Rectal smooth muscle tissue (tissue), 1 donor: ENCODE data around the gene DLGAP1.

ENCODE experiments used
- H3K27ac ChIP-seq: one replicate; pipeline ENCODE4 v1.7.0; 2013; ENCODE audit warnings: low read depth, low read length, inconsistent platforms
- H3K27me3 ChIP-seq: one replicate; pipeline ENCODE4 v1.7.0; 2013; ENCODE audit warnings: low read length; ENCODE audit not compliant: control insufficient read depth, insufficient read depth
- H3K36me3 ChIP-seq: one replicate; pipeline ENCODE4 v1.7.0; 2013; ENCODE audit warnings: low read length; ENCODE audit not compliant: control insufficient read depth, insufficient read depth
- H3K4me1 ChIP-seq: one replicate; pipeline ENCODE4 v1.7.0; 2013; ENCODE audit warnings: low read length; ENCODE audit not compliant: control insufficient read depth, insufficient read depth
- H3K4me3 ChIP-seq: one replicate; pipeline ENCODE4 v1.7.0; 2013; ENCODE audit warnings: low read length
- H3K9ac ChIP-seq: one replicate; pipeline ENCODE4 v1.7.0; 2013; ENCODE audit warnings: low read length

Gene DLGAP1

DNA sequence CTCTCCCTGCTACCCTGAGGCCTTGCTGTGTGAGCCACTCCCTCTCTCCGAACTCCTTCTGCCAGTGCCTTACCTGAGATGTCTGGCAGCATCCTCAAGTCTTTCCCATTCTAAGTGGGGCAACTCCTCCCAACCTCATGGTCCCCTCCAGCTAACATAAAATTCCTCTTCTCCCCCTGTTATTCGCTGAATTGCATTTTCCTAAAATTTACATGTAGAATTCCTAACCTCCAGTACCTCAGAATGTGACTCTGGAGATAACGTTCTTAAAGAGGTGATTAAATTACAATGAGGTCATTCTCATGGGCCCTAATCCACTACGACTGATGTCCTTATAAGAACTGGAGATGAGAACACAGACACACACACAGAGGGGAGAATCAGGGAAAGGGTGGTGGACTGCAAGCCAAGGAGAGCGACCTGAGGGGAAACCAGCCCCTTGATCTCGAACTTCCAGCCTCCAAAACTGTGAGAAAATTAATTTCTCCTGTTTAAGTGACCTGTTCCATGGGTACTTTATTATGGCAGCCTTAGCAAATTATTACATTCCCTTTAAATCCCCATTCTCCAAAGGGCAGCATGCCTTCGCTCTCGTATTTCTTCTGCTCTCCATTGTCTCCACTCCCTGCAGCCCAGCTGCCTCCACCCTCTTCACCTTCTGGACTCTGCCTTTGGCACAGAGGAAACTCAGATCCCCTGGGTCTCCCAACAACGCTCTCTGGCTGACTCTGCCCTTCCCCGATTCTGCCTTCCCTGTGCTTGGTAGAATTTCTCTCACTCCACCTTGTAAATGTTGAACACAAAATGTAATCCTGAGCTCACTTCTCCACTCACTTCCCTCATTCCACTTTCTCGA lies 934.6 kb downstream of the DLGAP1 start:
- Histone ChIP-seq H3K4me1 (no peaks in the 10 kb centered on the region), H3K36me3 (no peaks in the 10 kb centered on the region), H3K27ac (no peak overlapping the region), H3K9ac (no peak overlapping the region), H3K27me3 (no peaks in the 10 kb centered on the region), H3K4me3 (no peak overlapping the region)

DNA sequence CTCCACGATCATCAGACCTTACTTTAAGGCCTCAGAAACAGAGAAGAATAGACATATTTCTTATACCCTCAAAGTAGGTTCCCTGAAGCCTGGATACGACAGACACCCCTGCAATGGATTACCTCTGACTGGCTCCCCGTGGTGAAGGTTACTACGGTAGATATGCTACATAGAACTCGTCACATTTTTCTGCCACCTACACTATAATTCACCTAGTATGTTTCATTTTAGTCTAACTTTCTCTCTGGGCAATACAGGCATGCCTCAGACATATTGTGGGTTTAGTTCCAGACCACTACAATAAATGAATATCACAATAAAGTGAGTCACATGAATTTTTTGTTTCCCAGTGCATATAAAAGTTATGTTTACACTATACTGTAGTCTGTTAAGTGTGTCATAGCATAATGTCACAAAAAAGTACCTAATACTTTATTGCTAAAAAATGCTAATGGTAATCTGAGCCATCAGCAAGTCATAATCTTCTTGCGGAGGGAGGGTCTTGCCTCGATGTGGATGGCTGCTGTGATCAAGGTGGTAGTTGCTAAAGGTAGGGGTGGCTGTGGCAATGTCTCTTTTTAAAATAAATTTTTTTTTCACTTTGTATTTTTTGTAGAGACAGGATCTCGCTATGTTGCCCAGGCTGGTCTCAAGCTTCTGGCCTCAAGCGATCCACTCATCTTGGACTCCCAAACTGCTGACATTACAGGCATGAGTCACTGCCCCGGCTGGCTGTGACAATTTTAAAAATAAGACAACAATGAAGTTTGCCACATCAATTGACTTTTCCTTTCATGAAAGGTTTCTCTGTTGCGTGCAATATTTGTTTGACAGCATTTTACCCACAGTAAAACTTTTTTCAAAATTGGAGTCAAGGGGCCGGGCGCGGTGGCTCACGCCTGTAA lies 940.5 kb downstream of the DLGAP1 start:
- Histone ChIP-seq H3K9ac (no peak overlapping the region), H3K4me3 (no peak overlapping the region), H3K27ac (no peak overlapping the region), H3K4me1 (no peaks in the 10 kb centered on the region), H3K36me3 (no peaks in the 10 kb centered on the region), H3K27me3 (no peaks in the 10 kb centered on the region)

DNA sequence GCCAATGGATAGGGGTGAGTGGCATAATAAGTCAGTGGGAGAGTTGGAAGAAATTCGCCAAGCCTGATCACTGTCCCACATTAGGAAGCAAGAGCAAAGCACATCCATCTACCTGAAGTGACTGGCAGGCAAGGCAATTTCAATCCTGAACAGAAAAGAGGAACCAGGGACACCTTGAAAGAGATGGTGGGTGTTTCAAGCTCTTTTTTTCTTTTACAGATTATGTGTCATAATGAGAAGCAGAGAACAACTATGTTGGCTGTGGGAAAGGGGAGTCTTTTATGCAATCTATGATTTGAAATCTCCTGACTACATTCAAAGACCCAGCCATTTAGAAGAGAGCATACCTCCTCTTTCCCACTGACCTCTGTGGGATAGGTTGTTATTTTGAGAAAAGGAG lies 941.6 kb downstream of the DLGAP1 start:
- Histone ChIP-seq H3K4me3 (no peak overlapping the region), H3K9ac (no peak overlapping the region), H3K27me3 (no peaks in the 10 kb centered on the region), H3K36me3 (no peaks in the 10 kb centered on the region), H3K27ac (no peak overlapping the region), H3K4me1 (no peaks in the 10 kb centered on the region)

DNA sequence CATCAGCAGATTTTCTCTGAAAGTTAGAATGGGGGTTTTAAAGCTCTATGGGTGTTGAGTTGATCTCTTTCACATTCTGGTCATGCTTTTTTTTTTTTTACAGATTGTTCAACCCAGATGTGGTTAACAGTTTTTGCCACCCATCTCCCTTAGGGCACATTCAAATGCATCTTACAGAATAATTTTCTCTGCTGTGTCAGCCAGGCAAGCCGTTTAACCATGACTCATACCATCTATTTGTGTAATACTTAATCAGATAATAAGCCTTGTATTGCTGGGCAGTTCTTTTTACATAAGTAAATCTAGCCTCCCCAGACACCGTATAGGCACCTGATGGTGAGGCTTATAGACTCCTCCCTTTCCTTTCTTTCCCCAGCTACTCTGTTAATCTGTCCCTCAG lies 943.1 kb downstream of the DLGAP1 start:
- no peak overlapping the region for H3K4me3 ChIP-seq
- H3K9ac ChIP-seq: no peak overlapping the region
- no peaks in the 10 kb centered on the region for H3K4me1 ChIP-seq
- H3K27me3 ChIP-seq: no peaks in the 10 kb centered on the region
- no peaks in the 10 kb centered on the region for H3K36me3 ChIP-seq
- H3K27ac ChIP-seq: no peak overlapping the region

DNA sequence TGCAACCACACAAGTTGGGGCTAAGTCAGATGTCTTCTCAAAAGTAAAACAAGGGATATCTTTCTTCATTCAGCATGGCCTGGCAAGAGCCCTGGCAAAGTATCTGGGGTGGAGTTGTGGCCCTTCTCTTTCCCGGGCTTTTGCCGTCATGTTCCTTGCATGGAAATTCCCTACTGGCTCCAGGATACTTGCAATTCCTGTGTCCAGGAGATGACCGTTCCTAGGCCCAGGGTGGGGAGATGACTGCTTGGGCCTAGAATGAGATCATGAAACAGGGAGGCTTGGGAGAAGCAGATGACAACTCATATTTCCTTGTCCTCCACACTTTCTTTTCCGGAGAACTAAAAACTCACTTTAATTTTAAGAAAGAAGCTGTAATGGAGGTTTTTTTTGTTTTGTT lies 944.2 kb downstream of the DLGAP1 start:
- H3K4me3 ChIP-seq: no peak overlapping the region
- no peaks in the 10 kb centered on the region for H3K36me3 ChIP-seq
- H3K27ac ChIP-seq: no peak overlapping the region
- H3K9ac ChIP-seq: no peak overlapping the region
- no peaks in the 10 kb centered on the region for H3K27me3 ChIP-seq
- no peaks in the 10 kb centered on the region for H3K4me1 ChIP-seq

DNA sequence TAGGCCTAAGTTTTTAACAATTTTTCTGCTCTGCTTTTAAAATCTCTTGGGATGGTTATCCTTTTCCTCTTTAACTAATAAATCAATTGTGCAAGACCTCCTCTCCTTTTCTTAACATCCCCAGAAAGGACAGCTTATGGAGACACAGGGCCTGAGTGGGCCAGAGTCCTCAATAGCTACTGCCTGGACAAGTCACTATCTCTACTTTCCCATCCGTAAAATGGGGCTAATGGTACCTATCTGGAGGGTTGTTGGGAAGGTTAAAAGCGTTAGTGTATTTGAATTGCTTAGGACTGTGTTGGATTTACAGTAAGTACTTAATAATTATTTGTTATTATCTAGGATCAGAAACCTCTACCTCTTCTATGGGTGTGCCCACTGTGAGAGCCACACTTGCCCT lies 945.1 kb downstream of the DLGAP1 start:
- H3K27ac ChIP-seq: no peak overlapping the region
- H3K4me3 ChIP-seq: no peak overlapping the region
- no peak overlapping the region for H3K9ac ChIP-seq
- no peaks in the 10 kb centered on the region for H3K4me1 ChIP-seq
- no peaks in the 10 kb centered on the region for H3K36me3 ChIP-seq
- no peaks in the 10 kb centered on the region for H3K27me3 ChIP-seq

DNA sequence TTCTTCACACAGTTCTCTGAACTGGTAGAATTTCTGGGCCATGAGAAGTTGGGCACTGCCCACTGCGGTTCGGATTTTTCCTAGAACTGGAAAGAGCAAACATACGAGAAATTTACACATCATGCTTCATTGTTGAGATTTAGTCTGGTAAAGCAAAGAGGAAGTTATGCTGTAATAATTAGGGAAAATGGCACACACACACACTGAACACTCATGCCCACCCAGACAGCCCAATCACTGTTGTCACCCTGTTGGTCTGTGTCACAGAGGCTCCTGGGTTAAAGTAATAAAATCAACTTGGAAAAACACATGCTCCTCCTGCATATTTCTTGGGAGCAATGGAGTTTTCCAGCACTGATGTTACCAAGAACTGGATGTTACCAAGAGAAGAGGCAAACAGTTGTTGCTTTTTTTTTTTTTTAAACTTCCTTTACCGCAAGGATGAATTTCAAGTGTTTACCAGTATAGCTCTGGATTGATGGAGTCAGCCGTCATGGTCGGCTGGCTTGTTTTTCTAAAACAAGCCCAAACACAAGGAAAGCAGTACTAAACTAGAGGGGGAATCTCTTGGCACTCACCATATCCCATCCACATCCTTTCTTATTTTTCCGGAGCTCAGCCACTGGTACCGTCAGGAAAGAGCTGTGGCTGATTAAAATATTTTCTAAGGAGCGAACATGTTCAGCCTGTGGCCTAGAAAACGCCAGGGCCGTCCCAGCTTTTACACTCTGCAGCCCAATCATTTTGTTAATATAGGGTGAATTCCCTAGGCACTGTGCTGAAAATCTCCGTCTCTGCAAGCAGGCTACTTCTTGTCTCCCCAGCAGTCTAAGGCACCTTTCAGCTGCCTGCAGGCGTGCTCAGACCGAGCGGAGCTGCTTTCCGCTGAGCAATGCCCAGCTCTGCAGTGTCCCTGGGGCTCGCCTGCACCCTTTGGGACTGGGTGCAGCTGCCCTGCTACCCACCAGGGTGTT lies 946.2 kb downstream of the DLGAP1 start:
- no peaks in the 10 kb centered on the region for H3K27me3 ChIP-seq
- no peaks in the 10 kb centered on the region for H3K4me1 ChIP-seq
- no peak overlapping the region for H3K4me3 ChIP-seq
- H3K27ac ChIP-seq: no peak overlapping the region
- no peaks in the 10 kb centered on the region for H3K36me3 ChIP-seq
- no peak overlapping the region for H3K9ac ChIP-seq

DNA sequence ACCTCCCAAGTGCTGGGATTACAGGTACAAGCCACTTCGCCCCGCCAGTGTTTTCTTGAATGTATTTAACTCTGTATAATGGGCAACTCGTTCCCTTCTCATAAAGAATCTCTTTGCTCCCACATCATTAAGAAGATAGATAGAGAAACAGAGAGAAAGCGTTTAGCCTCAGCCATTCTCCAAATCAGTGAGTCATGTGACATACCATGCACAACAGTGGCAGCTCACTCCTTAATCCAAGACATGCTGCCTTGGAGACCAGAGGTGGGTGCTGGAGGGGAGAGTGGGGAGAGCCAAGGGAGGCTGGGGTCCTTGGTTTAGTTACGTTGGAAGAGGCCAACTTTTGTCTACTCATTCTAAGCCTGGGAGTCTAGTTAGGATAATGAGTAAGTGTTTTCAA lies 950.5 kb downstream of the DLGAP1 start:
- no peak overlapping the region for H3K27ac ChIP-seq
- H3K27me3 ChIP-seq: no peaks in the 10 kb centered on the region
- no peak overlapping the region for H3K9ac ChIP-seq
- no peak overlapping the region for H3K4me3 ChIP-seq
- H3K4me1 ChIP-seq: no peaks in the 10 kb centered on the region
- H3K36me3 ChIP-seq: no peaks in the 10 kb centered on the region

DNA sequence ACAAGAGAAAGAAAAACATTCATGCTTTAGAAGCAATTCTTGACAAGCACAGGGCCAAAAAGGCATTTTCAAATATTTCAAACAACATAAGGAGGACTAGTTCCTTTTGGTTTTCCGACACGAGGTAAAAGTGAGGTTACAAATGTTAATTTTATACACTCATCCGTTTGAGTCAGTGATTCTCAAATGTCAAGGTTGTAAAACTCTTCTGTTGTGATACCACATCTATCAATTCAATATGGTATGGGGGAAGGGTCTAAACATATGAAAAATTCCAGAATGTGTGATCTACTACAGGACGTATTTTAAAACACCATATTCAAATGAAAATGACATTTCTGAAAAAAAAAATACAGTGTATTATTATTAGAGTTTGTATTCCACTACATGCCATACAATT lies 952.5 kb downstream of the DLGAP1 start:
- H3K9ac ChIP-seq: no peak overlapping the region
- no peaks in the 10 kb centered on the region for H3K27me3 ChIP-seq
- H3K36me3 ChIP-seq: no peaks in the 10 kb centered on the region
- H3K4me1 ChIP-seq: no peaks in the 10 kb centered on the region
- H3K27ac ChIP-seq: no peak overlapping the region
- no peak overlapping the region for H3K4me3 ChIP-seq

DNA sequence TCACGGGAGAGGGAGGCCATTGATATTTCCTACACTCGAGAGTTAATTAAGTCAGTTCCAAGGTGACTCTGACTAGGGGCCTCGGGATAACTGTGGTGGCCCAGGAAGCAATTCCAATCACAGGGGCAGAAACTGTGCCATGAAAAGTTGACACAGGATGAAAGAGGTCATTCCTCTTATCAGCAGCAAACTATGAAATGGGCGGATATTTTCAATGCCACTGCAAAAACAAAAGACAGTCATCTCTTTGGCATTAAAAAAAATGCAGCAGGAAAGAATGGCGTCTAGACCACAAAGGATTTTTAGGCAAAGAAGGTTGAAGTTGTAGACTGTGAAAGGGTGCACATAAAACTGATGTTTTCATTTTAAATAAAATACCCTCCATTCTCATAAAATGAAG lies 955.1 kb downstream of the DLGAP1 start:
- no peaks in the 10 kb centered on the region for H3K27me3 ChIP-seq
- no peak overlapping the region for H3K27ac ChIP-seq
- H3K4me3 ChIP-seq: no peak overlapping the region
- no peaks in the 10 kb centered on the region for H3K36me3 ChIP-seq
- H3K4me1 ChIP-seq: no peaks in the 10 kb centered on the region
- H3K9ac ChIP-seq: no peak overlapping the region

DNA sequence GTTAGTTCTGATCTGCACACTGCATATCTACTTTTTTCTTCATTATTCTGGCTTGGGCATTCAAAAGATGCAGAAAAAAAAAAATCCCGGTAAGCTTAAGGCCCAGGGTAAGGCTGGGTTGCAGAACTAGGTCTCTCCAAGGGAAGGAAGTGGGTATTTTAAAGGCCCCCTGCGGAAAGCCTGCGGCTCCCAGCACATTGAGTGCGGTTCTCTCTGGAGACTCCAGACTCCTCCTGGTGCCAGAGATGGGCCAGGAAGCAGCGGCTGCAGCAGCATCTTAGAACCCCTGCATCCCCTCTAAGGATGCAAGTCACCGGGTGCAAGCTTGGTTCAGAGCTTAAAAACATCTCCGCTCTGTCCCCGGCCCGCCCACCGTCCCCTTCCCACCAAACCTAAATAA lies 955.6 kb downstream of the DLGAP1 start:
- peak overlapping the region; percentile 38 for H3K4me3 ChIP-seq
- H3K36me3 ChIP-seq: no peaks in the 10 kb centered on the region
- H3K27me3 ChIP-seq: no peaks in the 10 kb centered on the region
- H3K27ac ChIP-seq: no peak overlapping the region
- no peak overlapping the region for H3K9ac ChIP-seq
- H3K4me1 ChIP-seq: no peaks in the 10 kb centered on the region
